Kidney capillary endothelial cell (primary cell): ENCODE data around the gene CFAP46.
"Not testable (repeated sequence)": the region's sequence is repeated elsewhere in the genome, so short reads cannot be mapped to it uniquely, and the experiment has no call there.

ENCODE experiments used
- DNase-seq: peaks from one replicate; pipeline ENCODE4 v3.0.0-alpha.2; 2018; ENCODE audit warnings: low spot score

The CFAP46 gene

GRCh38 chr10:132899054-132899750 lies 43.2 kb downstream of the CFAP46 start:
- DNase-seq: no peak

- DNase-seq: no peak
Observed at GRCh38 chr10:132898391-132899053, 43.8 kb downstream of the CFAP46 start.

GRCh38 chr10:132897516-132898381 lies 44.6 kb downstream of the CFAP46 start:
- no peak for DNase-seq

- DNase-seq: not testable (repeated sequence)
Observed at GRCh38 chr10:132893786-132894185, 48.6 kb downstream of the CFAP46 start.

GRCh38 chr10:132893090-132893489 lies 49.3 kb downstream of the CFAP46 start:
- DNase-seq: no peak

- DNase-seq: no peak
Observed at GRCh38 chr10:132892004-132892403, 50.4 kb downstream of the CFAP46 start.

GRCh38 chr10:132891368-132891767 lies 51.0 kb downstream of the CFAP46 start:
- DNase-seq: no peak

- no peak for DNase-seq
Observed at GRCh38 chr10:132890301-132890700, 52.1 kb downstream of the CFAP46 start.

GRCh38 chr10:132889556-132889955 lies 52.8 kb downstream of the CFAP46 start:
- no peak for DNase-seq

- no peak for DNase-seq
Observed at GRCh38 chr10:132888898-132889490, 53.4 kb downstream of the CFAP46 start.

- not testable (repeated sequence) for DNase-seq
Observed at GRCh38 chr10:132888446-132888845, 53.9 kb downstream of the CFAP46 start.

GRCh38 chr10:132886211-132887099 lies 55.9 kb downstream of the CFAP46 start:
- DNase-seq: no peak

GRCh38 chr10:132885451-132886210 lies 56.7 kb downstream of the CFAP46 start:
- DNase-seq: no peak

GRCh38 chr10:132884691-132885271 lies 57.6 kb downstream of the CFAP46 start:
- no peak for DNase-seq

GRCh38 chr10:132884041-132884440 lies 58.3 kb downstream of the CFAP46 start:
- no peak for DNase-seq

- DNase-seq: no peak
Observed at GRCh38 chr10:132883391-132883881, 58.9 kb downstream of the CFAP46 start.

- DNase-seq: no peak
Observed at GRCh38 chr10:132882069-132882951, 60.1 kb downstream of the CFAP46 start.

GRCh38 chr10:132881186-132881920 lies 61.0 kb downstream of the CFAP46 start:
- DNase-seq: no peak
